Measurements from ENCODE around the gene KCNIP4.

GRCh38 chr4:20926529-20926928 lies 1022.0 kb downstream of the KCNIP4 start:
- TF ChIP-seq CTCF (IDR thresholded peaks at IDR 0.05) = no peak
- TF ChIP-seq EP300 (IDR thresholded peaks at IDR 0.05; ENCODE audit: low read depth) = no peak
- no peak for TF ChIP-seq POLR2AphosphoS5 (IDR thresholded peaks at IDR 0.05)

Measured in transverse colon (tissue), 4 donors.